ENCODE measurements around the gene ABR. TPM values are rescaled to one million over a fixed set of nuclear protein-coding genes. Genes with fewer than 3 reads are reported as not detected.
A peak's percentile ranks its signal among the peaks of the same experiment; 100 is the strongest.
"Not testable (repeated sequence)": the region's sequence is repeated elsewhere in the genome, so short reads cannot be mapped to it uniquely, and the experiment has no call there.

ABR gene
- total and polyA plus RNA-seq, 10 donors = 18.5 to 183 (median 121) TPM

DNA sequence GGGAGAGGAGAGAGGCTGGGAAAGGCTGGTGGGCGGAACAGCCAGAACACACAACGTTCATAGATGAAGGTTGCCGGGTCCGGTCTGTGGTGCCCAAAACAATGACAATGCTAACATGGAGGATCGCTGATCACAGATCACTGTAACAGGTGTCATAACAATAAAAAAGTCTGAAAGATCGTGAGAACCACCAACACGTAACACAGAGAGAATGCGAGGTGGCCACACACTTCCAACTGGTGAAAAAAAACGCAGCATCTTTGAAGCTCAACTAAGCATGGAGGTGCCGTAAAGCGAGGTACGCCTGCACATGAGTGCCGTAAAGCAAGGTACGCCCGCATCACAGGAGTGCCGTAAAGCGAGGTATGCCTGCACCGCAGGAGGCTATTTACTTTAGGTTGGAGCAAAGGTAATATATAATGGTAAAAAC lies 42.3 kb downstream of the ABR start:
- Histone ChIP-seq H3K27me3 (replicated peaks in 1 of 7) (no peaks in the 10 kb centered on the region), H3K36me3 (no peaks in the 10 kb centered on the region), H3K4me1 (peaks cover 0 to 7% (median 0%) of the 10 kb centered on the region in 6 donors), H3K27ac (no peak overlapping the region), H3K4me3 (no peak overlapping the region), H3K9me3 (no peaks in the 10 kb centered on the region)
- intact Hi-C loops (cut with DNase I; ENCODE audit: low total_unique reads) = no loop called here
- DNase-seq = no peak
- WGBS, 5 donors = 85 to 97% (median 92%) methylated on average over 18 of the region's 18 CpGs
- no peak for TF ChIP-seq POLR2AphosphoS5 (IDR thresholded peaks at IDR 0.05)
- TF ChIP-seq, protein P1, sequence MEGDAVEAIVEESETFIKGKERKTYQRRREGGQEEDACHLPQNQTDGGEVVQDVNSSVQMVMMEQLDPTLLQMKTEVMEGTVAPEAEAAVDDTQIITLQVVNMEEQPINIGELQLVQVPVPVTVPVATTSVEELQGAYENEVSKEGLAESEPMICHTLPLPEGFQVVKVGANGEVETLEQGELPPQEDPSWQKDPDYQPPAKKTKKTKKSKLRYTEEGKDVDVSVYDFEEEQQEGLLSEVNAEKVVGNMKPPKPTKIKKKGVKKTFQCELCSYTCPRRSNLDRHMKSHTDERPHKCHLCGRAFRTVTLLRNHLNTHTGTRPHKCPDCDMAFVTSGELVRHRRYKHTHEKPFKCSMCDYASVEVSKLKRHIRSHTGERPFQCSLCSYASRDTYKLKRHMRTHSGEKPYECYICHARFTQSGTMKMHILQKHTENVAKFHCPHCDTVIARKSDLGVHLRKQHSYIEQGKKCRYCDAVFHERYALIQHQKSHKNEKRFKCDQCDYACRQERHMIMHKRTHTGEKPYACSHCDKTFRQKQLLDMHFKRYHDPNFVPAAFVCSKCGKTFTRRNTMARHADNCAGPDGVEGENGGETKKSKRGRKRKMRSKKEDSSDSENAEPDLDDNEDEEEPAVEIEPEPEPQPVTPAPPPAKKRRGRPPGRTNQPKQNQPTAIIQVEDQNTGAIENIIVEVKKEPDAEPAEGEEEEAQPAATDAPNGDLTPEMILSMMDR (IDR thresholded peaks at IDR 0.05 in 8 of 11, conservative IDR thresholded peaks at IDR 0.05 in 3 of 11) = no peak
- TF ChIP-seq POLR2A (IDR thresholded peaks at IDR 0.05) = no peak

DNA sequence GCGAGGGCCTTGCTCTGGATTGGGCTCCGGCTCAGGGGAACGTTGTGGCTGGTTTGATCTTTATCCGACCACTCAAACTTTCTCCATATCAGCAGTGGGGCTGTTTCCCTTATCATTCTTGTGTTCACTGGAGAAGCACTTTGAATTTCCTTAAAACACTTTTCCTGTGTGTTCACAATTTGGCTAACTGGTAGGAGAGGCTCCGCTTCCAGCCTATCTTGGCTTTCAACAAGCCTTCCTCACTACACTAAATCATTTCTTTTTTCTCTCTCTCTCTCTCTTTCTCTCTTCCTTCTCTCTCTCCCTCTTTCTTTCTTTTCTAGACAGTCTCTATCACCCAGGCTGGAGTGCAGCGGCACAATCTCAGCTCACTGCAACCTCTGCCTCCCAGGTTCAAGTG lies 43.0 kb downstream of the ABR start:
- no peak for DNase-seq
- Histone ChIP-seq H3K27me3 (replicated peaks in 1 of 7) (no peaks in the 10 kb centered on the region), H3K4me1 (peaks cover 0 to 7% (median 0%) of the 10 kb centered on the region in 6 donors), H3K9me3 (no peaks in the 10 kb centered on the region), H3K27ac (no peak overlapping the region), H3K4me3 (no peak overlapping the region), H3K36me3 (no peaks in the 10 kb centered on the region)
- intact Hi-C loops (cut with DNase I; ENCODE audit: low total_unique reads) = no loop called here
- WGBS, 5 donors = 76 to 84% (median 81%) methylated on average over 6 of the region's 6 CpGs
- TF ChIP-seq POLR2A (IDR thresholded peaks at IDR 0.05) (no peak), POLR2AphosphoS5 (IDR thresholded peaks at IDR 0.05) (no peak)
- TF ChIP-seq, protein P1 (IDR thresholded peaks at IDR 0.05 in 8 of 11, conservative IDR thresholded peaks at IDR 0.05 in 3 of 11) = no peak

DNA sequence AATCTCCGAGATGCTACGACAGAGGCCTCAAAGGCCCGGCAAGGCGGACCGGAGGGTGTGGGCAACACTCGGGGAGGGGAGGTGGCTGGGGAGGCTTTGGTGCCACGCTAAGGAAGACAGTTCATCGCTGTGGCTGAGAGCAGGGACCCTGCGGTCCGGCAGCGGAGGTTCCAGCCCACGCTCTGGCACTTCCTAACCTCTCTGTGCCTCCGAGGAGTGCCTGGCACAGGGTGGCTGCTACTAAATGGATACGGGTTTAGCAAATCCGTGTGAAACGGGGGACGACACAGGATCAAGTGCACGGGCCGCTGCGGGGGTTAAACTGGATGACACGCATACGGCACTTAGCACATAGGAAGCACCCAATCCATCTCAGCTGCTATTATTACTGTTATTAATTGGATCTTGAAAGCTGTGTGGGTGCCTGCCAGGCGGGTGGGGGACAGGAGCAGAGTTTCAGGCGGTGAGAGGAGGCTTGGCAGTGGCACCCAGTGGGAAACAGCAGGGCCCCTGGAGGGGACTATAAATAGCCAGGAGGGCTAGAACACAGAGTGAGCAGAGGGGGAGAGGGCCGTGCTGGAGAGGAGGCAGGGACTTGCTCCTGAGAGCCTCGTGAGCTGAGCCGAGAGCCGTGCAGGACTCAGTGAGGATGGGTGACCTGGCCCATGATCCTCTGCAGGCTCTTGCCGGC lies 45.0 kb downstream of the ABR start:
- TF ChIP-seq POLR2AphosphoS5 (IDR thresholded peaks at IDR 0.05) = peak in 1 of 3 donors; percentile 22
- TF ChIP-seq, protein P1 (IDR thresholded peaks at IDR 0.05 in 8 of 11, conservative IDR thresholded peaks at IDR 0.05 in 3 of 11) = no peak
- no peak for TF ChIP-seq POLR2A (IDR thresholded peaks at IDR 0.05)
- intact Hi-C loops (cut with DNase I; ENCODE audit: low total_unique reads) = no loop called here
- peaks cover 0 to 8% (median 0%) of the 10 kb centered on the region in 6 donors for H3K36me3 ChIP-seq
- no peak overlapping the region for H3K27ac ChIP-seq
- no peaks in the 10 kb centered on the region for H3K27me3 ChIP-seq (replicated peaks in 1 of 7)
- no peak for DNase-seq
- WGBS, 5 donors = 75 to 84% (median 79%) methylated on average over 21 to 29 of the region's 29 CpGs
- H3K4me1 ChIP-seq = peaks cover 0 to 7% (median 0%) of the 10 kb centered on the region in 6 donors
- no peak overlapping the region for H3K4me3 ChIP-seq
- H3K9me3 ChIP-seq = no peaks in the 10 kb centered on the region

DNA sequence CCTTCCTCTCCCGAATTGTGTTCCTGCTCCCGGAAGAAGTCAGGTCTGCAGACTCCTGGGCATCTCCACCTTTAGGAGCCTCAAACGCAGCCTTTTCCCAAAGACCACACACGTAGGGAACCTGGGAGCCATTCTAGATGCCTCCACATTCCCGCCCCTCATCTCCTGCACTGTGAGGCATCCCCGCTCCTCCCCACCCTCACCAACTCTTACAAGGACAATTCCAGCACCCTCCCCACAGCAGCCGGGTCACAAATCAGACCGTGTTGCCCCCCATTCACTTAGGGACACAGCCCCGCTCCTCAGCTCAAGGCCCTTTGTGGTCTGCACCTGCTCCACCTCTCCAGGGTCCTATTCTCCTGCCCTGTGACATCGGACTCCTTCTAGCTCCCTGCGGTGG lies 49.6 kb downstream of the ABR start:
- Histone ChIP-seq H3K36me3 (peaks cover 0 to 24% (median 0%) of the 10 kb centered on the region in 6 donors), H3K27me3 (replicated peaks in 1 of 7) (no peaks in the 10 kb centered on the region), H3K4me1 (no peaks in the 10 kb centered on the region), H3K27ac (no peak overlapping the region), H3K4me3 (no peak overlapping the region), H3K9me3 (peaks cover 0 to 7% (median 0%) of the 10 kb centered on the region in 8 donors)
- WGBS, 5 donors = 86 to 95% (median 93%) methylated on average over 10 to 11 of the region's 11 CpGs
- TF ChIP-seq, protein P1 (IDR thresholded peaks at IDR 0.05 in 8 of 11, conservative IDR thresholded peaks at IDR 0.05 in 3 of 11) = no peak
- TF ChIP-seq POLR2A (IDR thresholded peaks at IDR 0.05) (no peak), POLR2AphosphoS5 (IDR thresholded peaks at IDR 0.05) (no peak)
- intact Hi-C loops (cut with DNase I; ENCODE audit: low total_unique reads) = no loop called here
- no peak for DNase-seq

DNA sequence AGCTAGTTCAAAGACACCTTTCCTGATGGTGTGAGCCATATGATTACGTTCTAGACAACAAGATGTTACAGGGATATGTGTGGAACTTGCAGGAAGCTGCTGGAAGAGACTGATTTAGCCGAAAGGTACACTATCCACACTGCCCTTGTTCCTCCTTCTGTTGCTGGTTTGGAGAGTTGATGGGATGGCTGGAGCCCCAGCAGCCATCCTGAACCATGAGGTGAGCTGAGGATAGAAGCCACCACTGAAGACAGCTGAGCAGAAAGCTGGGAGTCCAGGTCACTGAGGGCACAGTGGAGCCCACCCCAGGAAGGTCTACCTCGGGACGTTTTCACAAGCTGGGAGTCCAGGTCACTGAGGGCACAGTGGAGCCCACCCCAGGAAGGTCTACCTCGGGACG lies 51.3 kb downstream of the ABR start:
- not testable (repeated sequence) for H3K4me3 ChIP-seq; H3K9me3 ChIP-seq; H3K27me3 ChIP-seq (replicated peaks in 1 of 7); DNase-seq; H3K27ac ChIP-seq
- intact Hi-C loops (cut with DNase I; ENCODE audit: low total_unique reads) = loop anchor here (5.0 kb wide), 1 partner anchor 199 kb away; no protein-coding TSS in a partner anchor
- 94 to 100% (median 96%) methylated on average over 4 to 6 of the region's 6 CpGs for WGBS, 5 donors
- peaks cover 0 to 37% (median 3%) of the 10 kb centered on the region in 6 donors for H3K36me3 ChIP-seq
- peaks cover 1 to 12% (median 4%) of the 10 kb centered on the region in 6 donors for H3K4me1 ChIP-seq

Data from spleen (tissue), 11 donors.